NT2/D1 (cell line): ENCODE data around the gene CACNA1E.
"Not testable (repeated sequence)": the region's sequence is repeated elsewhere in the genome, so short reads cannot be mapped to it uniquely, and the experiment has no call there.

ENCODE experiments used
- DNase-seq: peaks from one replicate; pipeline ENCODE4 v3.0.0-alpha.2; 2011; ENCODE audit warnings: low read depth, low spot score
- H3K27me3 ChIP-seq: 2 replicates; pipeline ENCODE4 v1.6.0; 2011; ENCODE audit warnings: mild to moderate bottlenecking; ENCODE audit not compliant: insufficient read length, insufficient read depth
- H3K36me3 ChIP-seq: 2 replicates; pipeline ENCODE4 v1.6.1; 2011; ENCODE audit warnings: mild to moderate bottlenecking, low read length, mixed read lengths; ENCODE audit not compliant: insufficient read depth, insufficient read length
- H3K4me1 ChIP-seq: 2 replicates; pipeline ENCODE4 v1.5.1; 2011; ENCODE audit not compliant: insufficient read depth, insufficient read length
- H3K4me3 ChIP-seq: 2 replicates; pipeline ENCODE4 v1.5.1; 2011; ENCODE audit warnings: low read depth; ENCODE audit not compliant: insufficient read length
- H3K9ac ChIP-seq: 2 replicates; pipeline ENCODE4 v1.6.0; 2011; ENCODE audit warnings: low read depth; ENCODE audit not compliant: insufficient read length
- H3K9me3 ChIP-seq: 2 replicates; pipeline ENCODE4 v1.5.1; 2011; ENCODE audit warnings: mild to moderate bottlenecking, low read length; ENCODE audit not compliant: insufficient read depth
- SUZ12 ChIP-seq: IDR thresholded peaks from 2 replicates; pipeline ENCODE4 v1.6.1; 2011; ENCODE audit not compliant: insufficient read length, insufficient read depth; ENCODE audit errors: extremely low read depth
- YY1 ChIP-seq: IDR thresholded peaks from 2 replicates; pipeline ENCODE4 v1.6.1; 2011; ENCODE audit not compliant: insufficient read length, insufficient read depth
- ZNF274 ChIP-seq: IDR thresholded peaks from 2 replicates; pipeline ENCODE4 v1.6.1; 2011; ENCODE audit warnings: mild to moderate bottlenecking, low read depth, low read length

CACNA1E gene

GRCh38 chr1:181541947-181542346, 58.6 kb downstream of the CACNA1E start:
- Histone ChIP-seq H3K9me3 (no peaks in the 10 kb centered on the region), H3K27me3 (no peaks in the 10 kb centered on the region), H3K9ac (no peak overlapping the region), H3K4me1 (peaks cover 3% of the 10 kb centered on the region), H3K36me3 (no peaks in the 10 kb centered on the region), H3K4me3 (no peak overlapping the region)
- DNase-seq = no peak
- no peak for TF ChIP-seq SUZ12
- no peak for TF ChIP-seq YY1
- no peak for TF ChIP-seq ZNF274

GRCh38 chr1:181542406-181542805, 59.1 kb downstream of the CACNA1E start:
- DNase-seq, H3K9ac ChIP-seq, H3K27me3 ChIP-seq, H3K9me3 ChIP-seq, H3K4me1 ChIP-seq, H3K36me3 ChIP-seq, H3K4me3 ChIP-seq: not testable (repeated sequence)

- no peaks in the 10 kb centered on the region for H3K36me3 ChIP-seq
- no peak for DNase-seq
- TF ChIP-seq SUZ12 = no peak
- H3K27me3 ChIP-seq = no peaks in the 10 kb centered on the region
- peaks cover 3% of the 10 kb centered on the region for H3K4me1 ChIP-seq
- no peak overlapping the region for H3K4me3 ChIP-seq
- no peak overlapping the region for H3K9ac ChIP-seq
- no peaks in the 10 kb centered on the region for H3K9me3 ChIP-seq
Measured at GRCh38 chr1:181545395-181545794, 62.1 kb downstream of the CACNA1E start.

DNA sequence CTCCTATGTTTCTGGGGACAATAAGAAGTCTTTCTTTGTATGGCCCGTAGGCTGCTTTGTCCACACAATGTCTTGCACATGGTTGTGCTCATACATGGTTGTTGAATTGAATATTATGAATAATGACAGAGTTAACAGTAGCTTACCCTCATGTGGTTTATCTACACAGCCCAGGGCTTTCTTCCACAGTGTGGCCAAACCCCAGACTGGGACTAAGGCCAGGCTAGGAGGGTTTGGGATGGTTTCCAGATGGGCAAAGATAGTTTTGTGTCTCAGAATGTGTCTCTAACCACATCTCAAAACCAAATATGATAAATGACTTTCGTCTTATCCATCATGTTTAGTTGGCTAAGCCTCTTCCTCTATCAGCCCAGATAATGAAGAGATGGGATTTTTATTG, 65.2 kb downstream of the CACNA1E start:
- DNase-seq = no peak
- Histone ChIP-seq H3K9me3 (no peaks in the 10 kb centered on the region), H3K4me3 (no peak overlapping the region), H3K4me1 (peaks cover 7% of the 10 kb centered on the region), H3K27me3 (no peaks in the 10 kb centered on the region), H3K36me3 (no peaks in the 10 kb centered on the region), H3K9ac (no peak overlapping the region)
- TF ChIP-seq ZNF274 (no peak), YY1 (no peak), SUZ12 (no peak)

DNA sequence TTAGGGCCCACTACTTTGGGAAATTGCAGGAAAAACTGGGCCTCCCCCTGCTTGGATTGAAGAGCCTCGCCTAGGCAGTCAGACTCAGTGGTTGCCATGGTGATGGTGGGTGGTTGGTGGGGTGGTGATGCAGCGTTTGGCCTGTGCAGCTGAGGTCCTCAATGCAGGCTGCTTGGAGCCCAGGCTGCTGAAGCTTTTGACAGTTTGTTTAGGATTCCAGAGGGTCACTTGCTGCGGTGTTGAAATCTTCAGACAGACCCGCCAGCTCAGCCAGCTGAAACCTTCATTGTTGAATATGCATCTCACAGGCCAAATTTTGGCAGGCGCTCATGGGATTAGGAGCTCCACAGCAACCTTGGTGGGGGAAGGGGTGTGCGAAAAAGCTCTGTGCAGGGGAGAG, 67.9 kb downstream of the CACNA1E start:
- TF ChIP-seq SUZ12 = no peak
- TF ChIP-seq YY1 = no peak
- TF ChIP-seq ZNF274 = no peak
- Histone ChIP-seq H3K36me3 (no peaks in the 10 kb centered on the region), H3K4me3 (no peak overlapping the region), H3K9ac (no peak overlapping the region), H3K4me1 (peaks cover 4% of the 10 kb centered on the region), H3K27me3 (no peaks in the 10 kb centered on the region), H3K9me3 (no peaks in the 10 kb centered on the region)
- DNase-seq = peak; percentile 16

DNA sequence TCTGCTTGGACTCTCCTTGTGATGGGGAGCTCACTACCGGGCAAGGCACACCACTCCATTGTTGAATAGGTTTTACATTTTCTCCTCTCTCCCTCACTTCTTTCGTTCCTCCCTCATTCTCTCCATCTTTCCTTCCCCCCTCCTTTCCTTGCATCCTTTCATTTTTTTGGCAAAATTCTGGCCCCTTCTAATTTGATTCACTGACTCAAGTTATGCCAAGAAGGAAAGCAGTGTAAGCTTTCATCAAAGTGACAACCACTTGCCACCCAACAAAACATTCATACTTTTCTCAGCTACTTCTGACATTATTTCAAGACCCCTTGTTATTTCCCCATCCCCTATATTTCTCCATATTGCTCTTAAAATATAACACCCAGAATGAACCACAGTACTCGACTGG, 68.4 kb downstream of the CACNA1E start:
- H3K9me3 ChIP-seq = no peaks in the 10 kb centered on the region
- no peaks in the 10 kb centered on the region for H3K27me3 ChIP-seq
- H3K4me1 ChIP-seq = peaks cover 4% of the 10 kb centered on the region
- DNase-seq = no peak
- no peaks in the 10 kb centered on the region for H3K36me3 ChIP-seq
- no peak overlapping the region for H3K4me3 ChIP-seq
- no peak overlapping the region for H3K9ac ChIP-seq
- TF ChIP-seq YY1 = no peak
- no peak for TF ChIP-seq ZNF274
- no peak for TF ChIP-seq SUZ12

- no peak overlapping the region for H3K9ac ChIP-seq
- H3K9me3 ChIP-seq = no peaks in the 10 kb centered on the region
- TF ChIP-seq SUZ12 (no peak), ZNF274 (no peak), YY1 (no peak)
- no peak overlapping the region for H3K4me3 ChIP-seq
- peaks cover 4% of the 10 kb centered on the region for H3K4me1 ChIP-seq
- H3K36me3 ChIP-seq = no peaks in the 10 kb centered on the region
- no peak for DNase-seq
- H3K27me3 ChIP-seq = no peaks in the 10 kb centered on the region
Measured at GRCh38 chr1:181554465-181554864, 71.1 kb downstream of the CACNA1E start.

GRCh38 chr1:181556631-181557030, 73.3 kb downstream of the CACNA1E start:
- H3K27me3 ChIP-seq = no peaks in the 10 kb centered on the region
- TF ChIP-seq ZNF274 (no peak), YY1 (no peak), SUZ12 (no peak)
- H3K4me3 ChIP-seq = no peak overlapping the region
- H3K36me3 ChIP-seq = no peaks in the 10 kb centered on the region
- no peak for DNase-seq
- no peak overlapping the region for H3K9ac ChIP-seq
- H3K9me3 ChIP-seq = no peaks in the 10 kb centered on the region
- no peaks in the 10 kb centered on the region for H3K4me1 ChIP-seq
